Right lung (tissue), 5 donors: ENCODE results near the gene NBEAL1. TPM values are rescaled to one million over a fixed set of nuclear protein-coding genes. Genes with fewer than 3 reads are reported as not detected.
"Not testable (repeated sequence)": the region's sequence is repeated elsewhere in the genome, so short reads cannot be mapped to it uniquely, and the experiment has no call there.

Experiments used
- DNase-seq, 2 donors: peaks; one replicate each; pipeline ENCODE4 v3.0.0-alpha.2; 2013
- polyA plus RNA-seq, 5 donors: library from polyadenylated mRNA; unstranded; fragments of 120-200 nt; gene quantifications; one replicate each; pipeline versions ENCODE4 v1.2.1 to v1.2.3, GENCODE V29; 2013; ENCODE audit warnings: inconsistent platforms in 1 of 5, low replicate concordance in 1 of 5; ENCODE audit not compliant: insufficient read length in 5 of 5, insufficient read depth in 1 of 5

Gene NBEAL1
- polyA plus RNA-seq, 5 donors, result 6.2 to 18.1 (median 15.5) TPM

DNA sequence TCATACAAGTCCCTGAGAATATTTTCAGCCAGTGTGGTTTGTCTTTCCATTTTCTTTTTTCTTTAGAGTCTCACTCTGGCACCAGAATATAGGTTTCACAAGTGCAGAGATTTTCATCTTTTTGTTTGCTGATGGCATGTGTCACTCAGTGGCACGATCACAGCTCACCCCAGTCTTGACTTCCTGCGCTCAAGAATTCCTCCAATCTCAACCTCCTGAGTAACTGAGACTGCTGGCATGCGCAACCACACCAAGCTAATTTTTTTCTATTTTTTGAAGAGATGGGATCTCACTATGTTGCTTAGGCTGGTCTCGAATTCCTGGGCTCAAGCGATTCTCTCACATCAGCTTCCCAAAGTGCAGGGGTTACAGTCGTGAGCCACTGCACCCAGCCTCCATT lies 23.9 kb downstream of the NBEAL1 start:
- no peak for DNase-seq

DNA sequence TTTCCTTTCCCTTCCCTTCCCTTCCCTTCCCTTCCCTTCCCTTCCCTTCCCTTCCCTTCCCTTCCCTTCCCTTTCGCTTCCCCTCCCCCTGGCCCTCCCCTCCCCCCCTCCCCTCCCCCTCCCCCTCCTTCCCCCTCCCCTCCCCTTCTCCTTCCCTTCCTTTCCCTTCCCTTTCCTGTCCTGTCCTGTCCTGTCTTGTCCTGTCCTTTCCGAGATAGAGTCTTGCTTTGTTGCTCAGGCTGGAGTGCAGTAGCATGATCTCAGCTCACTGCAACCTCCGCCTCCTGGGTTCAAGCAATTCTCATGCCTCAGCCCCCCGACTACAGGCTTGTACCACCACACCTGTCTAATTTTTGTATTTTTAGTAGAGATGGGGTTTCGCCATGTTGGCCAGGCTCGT lies 24.5 kb downstream of the NBEAL1 start:
- not testable (repeated sequence) for DNase-seq

DNA sequence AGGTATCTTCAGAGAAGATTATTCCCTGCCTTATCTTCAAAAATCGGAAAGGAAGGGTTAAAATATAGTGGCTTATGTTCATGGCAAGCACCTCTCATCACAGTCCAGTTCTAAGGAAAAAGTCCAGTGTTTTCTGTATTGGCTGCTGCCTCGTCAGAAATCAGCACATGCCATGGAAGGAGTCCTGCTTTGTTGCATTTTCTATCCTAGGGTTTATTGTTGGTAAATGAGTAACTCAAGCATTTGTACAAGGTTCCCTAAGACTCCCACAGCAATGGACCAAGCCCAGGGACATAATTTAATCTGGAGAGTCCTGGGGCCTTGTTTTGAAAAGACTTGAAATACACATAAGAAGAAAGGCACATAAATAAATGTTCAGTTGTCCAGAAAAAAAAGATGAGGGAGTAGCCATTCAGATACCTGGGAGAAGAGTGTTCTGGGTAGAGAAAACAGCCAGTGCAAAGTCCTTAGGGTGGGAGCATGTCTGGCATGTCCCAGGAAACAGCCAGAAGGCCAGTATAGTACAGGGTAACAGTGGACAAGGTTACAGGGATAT lies 26.4 kb downstream of the NBEAL1 start:
- DNase-seq, result no peak

DNA sequence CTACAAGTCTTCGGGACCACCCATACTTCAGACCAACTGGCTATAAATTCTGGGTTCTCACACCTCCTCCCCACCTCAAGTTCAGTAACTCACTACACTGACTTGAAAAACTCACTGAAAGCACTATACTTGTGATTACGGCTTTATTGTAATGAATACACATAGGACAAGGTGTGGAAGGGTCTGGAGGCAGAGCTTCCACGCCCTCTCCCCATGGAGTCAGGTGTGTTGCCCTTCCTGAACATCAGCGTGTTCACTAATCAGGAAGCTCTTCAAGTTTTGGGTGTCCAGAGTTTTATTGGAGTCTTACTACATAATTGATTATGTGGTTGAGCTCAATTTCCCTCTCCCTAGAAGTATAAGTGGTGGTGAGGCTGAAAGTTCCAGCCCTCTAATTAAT lies 27.5 kb downstream of the NBEAL1 start:
- DNase-seq, result no peak

DNA sequence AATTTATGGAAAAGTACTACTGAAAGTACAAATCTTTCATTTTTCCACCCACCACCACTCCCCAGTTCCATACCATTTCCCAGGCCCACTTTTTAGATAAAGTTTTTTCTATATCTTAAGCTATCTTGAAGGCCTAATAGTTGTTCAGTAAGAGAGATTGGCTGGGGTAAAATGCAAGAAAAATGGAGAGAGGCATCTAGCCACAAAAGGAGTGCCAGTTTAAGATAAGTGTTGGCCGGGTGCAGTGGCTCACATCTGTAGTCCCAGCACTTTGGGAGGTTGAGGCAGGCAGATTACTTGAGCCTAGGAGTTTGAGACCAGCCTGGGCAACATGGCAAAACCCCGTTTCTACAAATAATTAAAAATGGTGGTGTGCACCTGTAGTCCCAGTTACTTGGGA lies 28.6 kb downstream of the NBEAL1 start:
- no peak for DNase-seq

DNA sequence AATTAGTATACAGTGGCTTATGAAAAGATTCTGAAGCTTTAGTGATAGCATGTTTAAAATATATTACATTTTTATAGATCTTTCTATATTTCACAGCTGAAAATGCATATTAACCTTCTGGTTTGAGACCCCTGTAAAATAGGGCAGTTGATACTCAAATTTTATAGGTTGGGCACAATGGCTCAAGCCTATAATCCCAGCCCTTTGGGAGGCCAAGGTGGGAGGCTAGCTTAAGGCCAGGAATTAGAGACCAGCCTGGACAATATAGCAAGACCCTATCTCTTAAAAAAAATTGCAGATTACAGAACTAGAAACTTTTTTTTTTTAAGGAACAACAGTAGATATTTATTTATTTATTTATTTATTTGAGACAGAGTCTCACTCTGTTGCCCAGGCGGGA lies 31.2 kb downstream of the NBEAL1 start:
- DNase-seq, result no peak

DNA sequence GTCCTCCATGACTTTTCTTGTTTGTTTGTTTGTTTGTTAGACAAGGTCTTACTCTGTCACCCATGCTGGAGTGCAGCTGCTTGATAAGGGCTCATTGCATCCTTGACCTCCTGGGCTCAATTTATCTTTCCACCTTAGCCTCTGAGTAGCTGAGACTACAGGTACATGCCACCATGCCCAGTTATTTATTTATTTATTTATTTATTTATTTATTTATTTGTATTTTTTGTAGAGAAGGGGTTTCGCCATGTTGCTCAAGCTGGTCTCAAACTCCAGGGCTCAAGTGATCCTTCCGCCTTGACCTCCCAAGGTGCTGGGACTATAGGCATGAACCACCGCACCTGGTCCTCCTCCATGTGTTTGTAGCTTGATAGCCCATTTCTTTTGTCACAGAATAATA lies 37.9 kb downstream of the NBEAL1 start:
- DNase-seq, result no peak

DNA sequence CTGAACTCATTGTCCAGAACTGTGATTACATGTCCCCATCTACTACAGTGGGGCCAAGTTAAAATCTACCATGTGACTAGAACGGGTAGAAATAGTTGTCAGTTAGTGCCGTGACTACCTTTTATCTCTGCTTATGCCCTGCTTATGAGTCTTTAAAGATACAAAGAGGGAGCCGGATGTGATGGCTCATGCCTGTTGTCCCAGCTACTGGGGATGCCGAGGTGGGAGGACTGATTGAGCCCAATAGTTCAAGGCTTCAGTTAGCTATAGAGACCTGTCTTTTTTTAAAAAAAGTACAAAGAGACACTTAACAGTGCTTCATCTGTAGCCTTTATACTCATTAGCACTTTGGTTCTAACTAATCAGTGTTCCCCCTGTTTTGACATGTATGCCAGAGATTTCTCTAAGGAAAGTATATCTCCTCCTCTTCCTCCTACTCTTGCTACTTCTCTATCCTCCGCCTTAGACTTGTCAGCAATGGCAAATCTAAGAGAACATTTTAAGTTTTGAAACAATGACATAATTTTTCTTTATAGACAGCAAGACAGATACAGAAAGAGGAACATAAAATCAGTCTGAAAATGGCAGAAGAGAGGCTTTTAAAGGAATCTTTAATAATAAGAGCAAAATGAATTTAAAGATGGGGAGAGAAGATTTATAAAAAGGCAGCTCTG lies 45.0 kb downstream of the NBEAL1 start:
- DNase-seq, result no peak

DNA sequence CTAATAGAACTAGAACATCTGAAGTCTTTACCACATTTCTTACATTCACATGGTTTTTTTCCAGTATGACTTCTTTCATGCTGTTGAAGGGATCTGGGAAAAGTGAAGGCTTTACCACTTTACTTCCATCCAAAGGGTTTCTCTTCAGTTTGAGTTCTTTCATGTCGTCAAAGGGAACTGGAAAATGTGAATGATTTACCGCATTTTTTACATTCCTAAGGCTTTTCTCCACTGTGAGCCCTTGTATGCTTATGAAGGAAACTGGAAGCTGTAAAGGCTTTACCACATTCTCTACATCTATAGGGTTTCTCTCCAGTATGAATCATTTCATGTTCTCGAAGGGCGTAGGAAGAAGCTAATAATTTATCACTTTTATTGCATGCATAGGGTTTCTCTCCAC lies 46.7 kb downstream of the NBEAL1 start:
- peak; percentile 10 to 14 for DNase-seq

DNA sequence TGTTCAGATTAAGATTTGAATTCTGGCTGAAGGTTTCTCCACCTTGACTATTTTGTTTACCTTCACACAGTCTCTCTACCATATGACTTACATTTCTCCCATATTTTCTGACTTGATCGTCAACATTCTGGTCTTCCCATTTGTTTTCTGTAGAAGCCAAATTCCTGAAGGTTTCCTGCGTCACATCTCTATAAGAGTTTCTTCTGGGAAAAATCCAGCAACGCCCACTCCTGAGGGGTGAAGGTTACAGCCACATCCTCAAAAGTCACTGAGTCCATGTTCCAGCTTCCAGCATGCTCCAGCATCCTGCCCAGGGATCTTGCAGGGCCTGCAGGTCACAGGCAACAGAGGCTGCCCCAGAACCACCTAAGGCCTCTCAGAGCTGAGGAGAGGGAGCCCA lies 47.5 kb downstream of the NBEAL1 start:
- DNase-seq, result no peak

DNA sequence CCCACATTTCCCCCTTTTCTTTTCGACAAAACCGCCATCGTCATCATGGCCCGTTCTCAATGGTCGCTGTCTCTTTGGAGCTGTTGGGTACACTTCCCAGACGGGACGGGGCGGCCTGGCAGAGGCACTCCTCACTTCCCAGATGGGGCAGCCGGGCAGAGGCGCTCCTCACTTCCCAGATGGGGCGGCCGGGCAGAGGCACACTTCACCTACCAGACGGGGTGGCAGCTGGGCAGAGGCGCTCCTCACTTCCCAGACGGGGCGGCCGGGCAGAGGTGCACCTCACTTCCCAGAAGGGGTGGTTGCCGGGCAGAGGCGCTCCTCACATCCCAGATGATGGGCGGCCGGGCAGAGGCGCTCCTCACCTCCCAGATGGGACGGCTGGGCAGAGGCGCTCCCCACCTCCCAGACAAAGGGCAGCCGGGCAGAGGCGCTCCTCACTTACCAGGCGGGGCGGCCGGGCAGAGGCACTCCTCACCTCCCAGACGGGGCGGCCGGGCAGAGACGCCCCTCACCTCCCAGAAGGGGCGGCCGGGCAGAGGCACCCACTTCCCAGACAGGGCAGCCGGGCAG lies 51.9 kb downstream of the NBEAL1 start:
- DNase-seq, result not testable (repeated sequence)

DNA sequence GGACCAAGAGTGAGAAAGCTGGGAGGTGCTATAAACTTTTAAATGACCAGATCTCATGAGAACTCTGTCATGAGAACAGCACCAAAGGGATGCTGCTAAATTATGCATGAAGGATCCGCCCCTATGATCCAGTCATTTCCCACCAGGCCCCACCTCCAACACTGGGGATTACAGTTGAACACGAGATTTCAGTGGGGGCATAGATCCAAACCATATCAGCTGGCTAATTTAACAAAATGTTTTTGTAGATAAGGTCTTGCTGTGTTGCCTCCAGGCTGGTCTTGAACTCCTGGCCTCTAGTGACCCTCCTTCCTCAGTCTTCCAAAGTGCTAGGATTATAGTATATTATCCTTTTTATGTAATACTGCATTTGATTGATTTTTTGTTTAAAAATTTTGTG lies 56.0 kb downstream of the NBEAL1 start:
- no peak for DNase-seq

DNA sequence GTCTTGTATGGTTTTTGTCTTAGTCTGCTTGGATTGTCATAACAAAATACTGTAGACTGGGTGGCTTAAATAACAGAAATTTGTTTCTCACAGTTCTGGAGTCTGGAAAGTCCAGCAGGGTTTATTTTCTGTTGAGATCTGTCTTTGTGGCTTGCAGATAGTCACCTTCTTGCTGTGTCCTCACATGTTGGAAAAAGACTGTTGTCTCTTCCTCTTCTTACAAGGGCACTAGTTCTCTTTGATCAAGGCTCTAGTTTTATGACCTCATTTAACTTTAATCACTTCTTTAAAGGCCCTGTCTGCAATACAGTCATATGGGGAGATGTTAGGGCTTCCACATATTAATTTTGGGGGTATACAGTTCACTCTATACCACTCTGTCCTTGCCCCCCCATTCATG lies 56.5 kb downstream of the NBEAL1 start:
- DNase-seq, result no peak

DNA sequence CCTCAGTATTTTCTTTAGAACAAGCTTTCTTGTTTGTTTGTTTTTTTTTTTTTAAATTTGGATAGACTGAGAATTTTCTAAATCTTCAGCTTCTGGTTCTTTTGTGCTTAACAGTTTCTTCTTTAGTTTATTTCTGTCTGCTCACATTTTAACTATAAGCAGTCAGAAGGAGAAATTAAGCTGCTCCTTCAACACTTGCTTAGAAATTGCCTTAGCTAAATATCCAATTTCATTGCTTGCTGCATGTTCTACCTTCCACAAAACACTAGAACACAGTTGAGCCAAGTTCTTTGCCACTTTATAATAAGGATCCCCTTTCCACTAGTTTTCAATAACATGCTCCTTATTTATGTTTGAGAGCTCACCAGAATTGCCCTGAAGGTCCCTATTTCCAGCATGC lies 57.7 kb downstream of the NBEAL1 start:
- no peak for DNase-seq

DNA sequence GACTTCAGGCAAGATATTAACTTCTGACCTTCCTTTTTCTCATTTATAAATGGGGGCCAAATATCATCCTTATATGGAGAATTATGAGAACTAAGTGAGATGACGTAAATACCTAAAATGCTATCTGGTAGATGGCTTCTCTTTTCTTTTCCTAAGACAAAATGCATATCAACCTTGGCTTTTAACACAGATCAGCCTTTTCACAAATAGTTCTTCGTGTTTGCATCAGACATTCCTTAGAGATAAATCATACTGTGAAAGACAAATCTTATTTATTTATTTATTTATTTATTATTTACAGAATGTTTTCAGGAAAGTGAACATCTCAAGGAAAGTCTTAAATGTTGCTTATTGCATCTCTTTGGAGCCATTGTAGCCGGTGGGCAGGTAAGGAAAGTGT lies 62.8 kb downstream of the NBEAL1 start:
- DNase-seq, result no peak

DNA sequence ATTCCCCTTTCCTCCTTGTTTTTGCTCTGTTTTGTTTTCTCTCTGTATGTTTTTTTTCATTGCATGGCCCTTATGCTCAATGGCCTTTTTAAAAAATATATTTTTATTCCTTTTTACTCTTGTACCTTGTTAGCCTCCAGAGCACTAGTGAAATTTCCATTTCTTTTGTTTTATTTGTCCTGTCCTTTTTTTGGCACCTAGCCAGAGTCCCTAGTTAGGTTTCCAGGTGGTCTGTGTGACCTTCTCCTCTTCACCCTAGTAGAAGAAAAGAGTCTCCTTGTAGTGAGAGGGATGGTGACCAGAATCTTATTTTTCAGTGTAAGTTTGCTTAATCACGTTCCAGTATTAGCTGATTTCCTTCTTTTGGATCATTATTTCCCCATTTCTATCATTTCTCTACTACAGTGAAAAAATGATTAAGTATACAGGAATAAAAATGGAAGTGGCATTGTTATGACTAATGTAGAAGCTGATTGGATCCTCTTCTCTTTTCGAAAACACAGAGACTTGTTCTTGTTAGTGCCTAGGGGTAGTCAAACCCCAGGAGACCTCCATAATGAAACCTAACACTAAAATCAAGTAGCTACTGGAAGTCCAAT lies 65.9 kb downstream of the NBEAL1 start:
- DNase-seq, result no peak

DNA sequence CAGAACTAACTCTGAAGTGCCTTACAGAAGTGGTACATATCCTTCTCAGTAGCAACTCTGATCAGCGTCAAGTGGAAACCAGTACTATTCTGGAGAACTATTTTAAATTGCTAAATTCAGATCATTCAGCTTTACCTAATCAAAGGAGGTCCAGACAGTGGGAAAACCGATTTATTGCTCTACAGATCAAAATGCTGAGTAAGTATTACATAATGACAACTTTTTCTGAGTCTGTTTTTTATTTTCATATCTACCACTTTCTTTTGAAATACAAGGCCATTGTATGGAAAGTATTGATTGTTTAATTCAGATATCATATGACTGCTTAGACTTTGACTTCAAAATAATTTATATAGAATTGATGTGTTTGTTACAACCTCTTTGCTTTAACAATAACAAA lies 68.7 kb downstream of the NBEAL1 start:
- DNase-seq, result no peak

DNA sequence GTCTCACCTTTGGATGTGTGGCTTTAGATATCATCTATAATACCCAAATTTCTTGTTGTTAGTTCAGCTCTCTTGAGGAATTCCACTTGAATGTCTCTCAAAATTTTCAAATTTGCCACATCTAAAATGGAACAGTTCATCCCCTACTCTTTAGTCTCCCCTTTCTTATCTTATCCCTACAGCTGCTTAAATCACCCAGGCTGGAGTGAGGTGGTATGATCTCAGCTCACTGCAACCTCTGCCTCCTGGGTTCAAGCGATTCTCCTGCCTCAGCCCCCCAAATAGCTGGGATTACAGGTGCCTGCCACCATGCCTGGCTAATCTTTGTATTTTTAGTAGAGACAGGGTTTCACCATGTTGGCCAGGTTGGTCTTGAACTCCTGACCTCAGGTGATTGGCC lies 71.7 kb downstream of the NBEAL1 start:
- not testable (repeated sequence) for DNase-seq

DNA sequence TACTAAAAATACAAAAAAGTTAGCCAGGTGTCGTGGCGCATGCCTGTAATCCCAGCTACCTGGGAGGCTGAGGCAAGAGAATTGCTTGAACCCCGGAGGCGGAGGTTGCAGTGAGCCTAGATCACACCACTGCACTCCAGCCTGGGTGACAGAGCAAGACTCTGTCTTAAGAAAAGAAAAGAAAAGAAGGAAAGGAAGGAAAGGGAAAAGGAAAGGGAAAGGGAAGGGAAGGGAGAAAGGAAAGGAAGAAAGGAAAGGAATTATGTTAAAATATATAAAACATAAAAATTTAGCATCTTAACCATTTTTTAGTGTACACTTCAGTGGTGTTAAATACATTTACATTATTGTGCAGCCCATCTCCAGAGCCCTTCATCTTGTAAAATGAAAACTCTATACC lies 76.0 kb downstream of the NBEAL1 start:
- DNase-seq, result not testable (repeated sequence)

DNA sequence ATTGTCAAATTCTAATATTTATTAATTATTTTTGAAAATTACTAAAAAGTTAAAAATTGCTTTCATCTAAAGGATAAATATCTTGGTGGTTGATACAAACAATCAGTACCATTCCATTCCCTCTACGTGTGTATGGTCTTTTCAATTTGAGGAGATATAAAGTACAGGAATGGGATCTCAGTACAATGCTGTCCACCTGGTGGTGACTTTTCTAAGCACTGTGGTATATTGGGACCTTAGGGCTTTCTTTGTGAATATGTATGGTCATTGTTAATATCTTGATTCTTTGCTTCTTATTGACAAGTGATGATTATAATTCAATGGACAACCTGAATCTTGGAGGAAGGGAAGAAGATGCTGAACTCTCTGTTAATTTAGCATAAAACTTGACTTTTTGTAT lies 83.1 kb downstream of the NBEAL1 start:
- no peak for DNase-seq

DNA sequence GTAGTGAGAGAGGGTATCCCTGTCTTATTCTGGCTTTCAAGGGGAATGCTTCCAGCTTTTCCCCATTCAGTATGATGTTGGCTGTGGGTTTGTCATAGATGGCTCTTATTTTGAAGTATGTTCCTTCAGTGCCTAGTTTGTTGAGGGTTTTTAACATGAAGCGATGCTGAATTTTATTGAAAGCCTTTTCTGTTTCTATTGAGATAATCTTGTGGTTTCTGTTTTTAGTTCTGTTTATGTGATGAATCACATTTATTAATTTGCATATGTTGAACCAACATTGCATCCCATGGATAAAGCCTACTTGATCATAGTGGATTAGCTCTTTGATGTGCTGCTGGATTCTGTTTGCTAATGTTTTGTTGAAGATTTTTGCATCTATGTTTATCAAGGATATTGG lies 87.7 kb downstream of the NBEAL1 start:
- not testable (repeated sequence) for DNase-seq

DNA sequence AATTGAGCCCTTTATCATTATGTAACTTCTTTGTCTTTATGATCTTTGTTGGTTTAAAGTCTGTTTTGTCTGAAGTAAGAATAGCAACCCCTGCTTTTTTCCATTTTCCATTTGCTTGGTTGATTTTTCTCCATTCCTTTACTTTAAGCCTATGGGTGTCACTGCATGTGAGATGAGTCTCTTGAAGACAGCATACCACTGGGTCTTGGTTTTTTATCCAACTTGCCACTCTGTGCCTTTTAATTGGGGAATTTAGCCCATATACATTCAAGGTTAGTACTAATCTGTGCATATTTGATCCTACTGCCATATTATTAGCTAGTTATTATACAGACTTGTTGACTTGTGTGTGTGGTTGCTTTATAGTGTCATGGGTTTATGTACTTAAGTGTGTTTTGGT lies 89.6 kb downstream of the NBEAL1 start:
- DNase-seq, result no peak

DNA sequence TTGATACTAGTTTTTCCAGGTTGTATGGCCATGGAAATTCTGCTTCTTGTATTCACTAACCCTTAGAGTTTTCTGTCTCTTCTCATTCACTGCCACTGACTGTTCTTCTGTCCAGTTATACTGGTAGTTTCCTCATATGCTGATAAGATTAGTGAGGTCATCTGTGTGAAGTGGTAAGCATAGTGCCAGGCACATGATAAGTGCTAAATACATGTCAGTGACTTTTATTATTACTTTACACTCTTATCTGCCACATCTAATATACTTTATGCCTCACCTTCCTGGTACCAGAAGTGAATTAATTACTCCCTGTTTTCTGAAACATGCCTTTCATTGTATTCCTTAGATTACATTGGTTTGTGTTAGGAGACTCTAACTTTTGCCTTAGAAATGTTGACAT lies 91.3 kb downstream of the NBEAL1 start:
- no peak for DNase-seq
